Activated CD4-positive, alpha-beta memory T cell treated with anti-CD3 and anti-CD28 coated beads, Interleukin-2, amount 10 ng/mL, durations not matched to agents 7 days and 5 days (primary cell): Measurements from ENCODE around the gene CX3CR1. TPM values are rescaled to one million over a fixed set of nuclear protein-coding genes. Genes with fewer than 3 reads are reported as not detected.

Experiments
- CTCF ChIA-PET: fragments of 350-600 bp; sonication (Branson Sonifier 250); formaldehyde crosslinking; loops from one replicate; lab custom pipeline; 2021; ENCODE audit warnings: antibody characterized with exemption, inconsistent platforms; lab: Charles Lee
- POLR2A ChIA-PET: fragments of 350-600 bp; sonication (Branson Sonifier 250); formaldehyde crosslinking; loops from one replicate; lab custom pipeline; 2021; ENCODE audit warnings: antibody characterized with exemption; lab: Charles Lee
- DNase-seq: peaks from one replicate; pipeline ENCODE4 v3.0.0-alpha.2; 2020
- H3K27ac Mint-ChIP-seq: one replicate; pipeline ENCODE4 v1.8.0; 2021; ENCODE audit warnings: mild to moderate bottlenecking, mixed read lengths
- H3K27me3 Mint-ChIP-seq: one replicate; pipeline ENCODE4 v1.8.0; 2021; ENCODE audit warnings: mixed read lengths
- H3K36me3 Mint-ChIP-seq: one replicate; pipeline ENCODE4 v1.8.0; 2021; ENCODE audit warnings: low read depth, mixed read lengths
- H3K4me1 Mint-ChIP-seq: one replicate; pipeline ENCODE4 v1.8.0; 2021; ENCODE audit warnings: mixed read lengths
- H3K4me3 Mint-ChIP-seq: one replicate; pipeline ENCODE4 v1.8.0; 2021; ENCODE audit warnings: mild to moderate bottlenecking, mixed read lengths
- H3K9me3 Mint-ChIP-seq: one replicate; pipeline ENCODE4 v1.8.0; 2021; ENCODE audit warnings: mixed read lengths
- total RNA-seq, 2 experiments: library from RNA; stranded (reverse); gene quantifications; one replicate each; pipeline ENCODE4 v1.2.3, GENCODE V29; 2021

The CX3CR1 gene
- total RNA-seq, 2 experiments from 2014 or later, result 5.5 to 6.2 TPM

DNA sequence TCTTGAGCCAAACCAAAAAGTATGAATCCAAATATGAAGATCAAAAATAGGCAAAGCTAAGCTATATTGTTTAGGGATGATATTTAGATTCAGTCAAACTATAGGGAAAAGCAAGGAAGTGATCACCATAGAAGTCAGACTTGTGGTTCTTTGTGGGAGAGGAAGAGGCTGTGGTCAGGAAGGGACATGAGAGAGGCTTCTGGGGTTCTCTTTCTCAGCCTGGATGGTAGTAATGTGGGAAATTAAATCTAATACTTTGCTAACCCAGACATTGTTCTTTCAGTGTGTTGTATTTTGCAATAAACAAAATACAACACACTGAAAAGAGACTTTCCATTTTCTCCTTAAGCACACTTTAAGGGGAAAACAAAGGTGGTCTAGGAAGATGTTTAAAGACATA lies 3.1 kb downstream of the CX3CR1 start:
- POLR2A ChIA-PET, result interaction anchor here (1.0 to 4.9 kb wide), 2 partner anchors 8 to 85 kb away, joined by 4 to 27 read pairs; no protein-coding TSS in a partner anchor
- peaks cover 11% of the 10 kb centered on the region for H3K27me3 Mint-ChIP-seq
- H3K27ac Mint-ChIP-seq, result no peak overlapping the region
- CTCF ChIA-PET, result interaction anchor here (3.7 to 16.9 kb wide), 2 partner anchors 13 to 86 kb away, joined by 25 to 230 read pairs; no protein-coding TSS in a partner anchor
- H3K9me3 Mint-ChIP-seq, result no peaks in the 10 kb centered on the region
- peaks cover 8% of the 10 kb centered on the region for H3K36me3 Mint-ChIP-seq
- DNase-seq, result no peak
- H3K4me3 Mint-ChIP-seq, result no peak overlapping the region
- peaks cover 69% of the 10 kb centered on the region for H3K4me1 Mint-ChIP-seq

DNA sequence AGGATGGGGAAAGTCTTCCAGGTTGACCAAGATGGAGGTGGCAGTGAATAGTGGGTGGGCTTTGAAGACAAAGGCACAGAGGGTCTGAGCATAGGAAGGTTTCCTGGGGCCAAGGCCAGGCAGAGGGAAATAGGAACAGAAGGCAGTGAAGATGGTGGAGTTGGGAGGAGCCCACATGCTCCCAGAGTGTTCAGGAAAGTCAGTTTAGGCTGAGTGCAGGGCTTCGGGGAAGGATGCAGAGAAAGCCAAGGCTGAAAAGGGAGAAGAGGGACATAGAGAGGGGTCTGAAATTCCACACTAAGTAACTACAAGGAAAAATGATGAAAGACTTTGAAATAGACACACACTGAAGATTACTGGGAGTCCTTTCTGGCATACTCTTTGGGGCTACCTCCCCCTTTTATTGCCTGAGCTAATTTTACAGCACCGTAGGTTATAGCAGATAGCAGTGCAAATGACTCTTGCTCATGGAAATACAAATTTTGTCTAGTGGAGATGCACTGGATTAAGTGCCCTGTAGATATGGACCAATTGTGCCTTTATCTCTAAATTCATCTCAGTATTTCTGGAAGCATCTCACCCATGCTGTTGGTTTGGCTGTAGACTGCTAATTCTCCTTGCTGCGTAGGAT lies 3.8 kb downstream of the CX3CR1 start:
- no peaks in the 10 kb centered on the region for H3K9me3 Mint-ChIP-seq
- ChIA-PET CTCF (interaction anchor here (3.7 to 16.9 kb wide), 2 partner anchors 14 to 86 kb away, joined by 25 to 230 read pairs; no protein-coding TSS in a partner anchor), POLR2A (interaction anchor here (1.0 to 4.9 kb wide), 2 partner anchors 7 to 84 kb away, joined by 4 to 27 read pairs; no protein-coding TSS in a partner anchor)
- H3K4me1 Mint-ChIP-seq, result peaks cover 62% of the 10 kb centered on the region
- H3K27ac Mint-ChIP-seq, result no peak overlapping the region
- H3K4me3 Mint-ChIP-seq, result no peak overlapping the region
- peaks cover 11% of the 10 kb centered on the region for H3K27me3 Mint-ChIP-seq
- DNase-seq, result no peak
- peaks cover 8% of the 10 kb centered on the region for H3K36me3 Mint-ChIP-seq

DNA sequence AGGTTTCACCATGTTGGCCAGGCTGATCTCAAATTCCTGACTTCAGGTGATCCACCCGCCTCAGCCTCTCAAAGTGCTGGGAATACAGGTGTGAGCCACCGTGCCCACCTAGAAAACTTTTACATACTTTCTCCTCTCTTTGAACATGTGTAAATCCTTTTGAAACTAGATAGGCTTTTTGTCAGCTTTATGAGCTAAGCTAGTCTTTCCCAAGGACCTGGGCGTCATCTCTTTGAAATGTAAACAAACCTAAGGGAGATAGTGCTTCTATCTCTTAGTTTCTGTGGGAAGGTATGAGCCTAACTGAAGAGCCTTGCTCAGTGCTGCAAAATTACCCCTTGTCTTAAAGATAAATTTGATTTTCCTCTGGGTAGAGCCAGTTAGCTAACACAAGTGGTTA lies 4.8 kb downstream of the CX3CR1 start:
- peaks cover 8% of the 10 kb centered on the region for H3K36me3 Mint-ChIP-seq
- CTCF ChIA-PET, result interaction anchor here (16.9 kb wide), 1 partner anchor 15 kb away, joined by 230 read pairs; no protein-coding TSS in a partner anchor
- POLR2A ChIA-PET, result no interaction called here
- peaks cover 11% of the 10 kb centered on the region for H3K27me3 Mint-ChIP-seq
- no peak overlapping the region for H3K27ac Mint-ChIP-seq
- no peaks in the 10 kb centered on the region for H3K9me3 Mint-ChIP-seq
- H3K4me3 Mint-ChIP-seq, result no peak overlapping the region
- DNase-seq, result no peak
- H3K4me1 Mint-ChIP-seq, result peaks cover 53% of the 10 kb centered on the region

DNA sequence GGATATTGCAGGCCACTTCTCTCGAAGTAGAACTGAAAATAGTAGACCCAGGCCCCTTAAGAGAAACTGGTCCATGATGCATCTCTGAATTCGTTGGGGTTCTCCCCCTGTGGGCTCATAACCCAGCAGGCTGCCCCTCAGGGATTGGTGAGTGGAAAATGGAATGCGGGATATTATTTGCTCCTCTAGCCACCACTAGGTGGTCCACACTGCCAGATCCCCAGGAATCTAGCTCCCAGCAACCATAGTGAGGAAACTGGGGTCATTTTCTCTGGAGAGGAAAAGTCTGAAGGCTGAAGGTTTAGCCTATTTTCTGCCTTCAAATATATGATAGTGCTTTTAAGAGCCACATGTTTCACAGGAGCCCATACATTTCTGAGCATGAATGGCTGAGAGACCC lies 6.7 kb downstream of the CX3CR1 start:
- H3K4me1 Mint-ChIP-seq, result peaks cover 47% of the 10 kb centered on the region
- no peak overlapping the region for H3K4me3 Mint-ChIP-seq
- H3K27me3 Mint-ChIP-seq, result peaks cover 11% of the 10 kb centered on the region
- H3K27ac Mint-ChIP-seq, result no peak overlapping the region
- CTCF ChIA-PET, result interaction anchor here (16.9 kb wide), 1 partner anchor 17 kb away, joined by 230 read pairs; no protein-coding TSS in a partner anchor
- H3K36me3 Mint-ChIP-seq, result peaks cover 8% of the 10 kb centered on the region
- no peaks in the 10 kb centered on the region for H3K9me3 Mint-ChIP-seq
- POLR2A ChIA-PET, result no interaction called here
- no peak for DNase-seq

DNA sequence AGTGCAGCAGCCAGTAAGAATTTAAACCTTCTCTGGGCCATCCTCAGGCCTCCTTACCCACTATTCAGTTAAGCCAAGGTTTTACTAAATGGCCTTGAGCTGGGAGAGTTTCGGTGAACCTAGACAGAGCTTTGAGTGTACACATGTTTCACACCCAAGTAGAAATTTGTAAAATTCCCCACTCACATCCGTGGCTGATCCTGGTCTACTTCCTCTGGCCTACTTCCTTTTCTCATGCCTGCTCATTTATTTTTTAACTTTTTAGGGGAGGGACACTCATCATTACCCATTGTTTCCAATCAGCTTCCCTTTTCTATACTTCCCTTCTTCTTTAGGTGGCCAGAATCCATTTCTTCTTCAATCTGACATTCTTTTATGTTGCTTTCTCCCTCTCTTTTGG lies 7.6 kb downstream of the CX3CR1 start:
- POLR2A ChIA-PET, result interaction anchor here (1.2 to 1.3 kb wide), 2 partner anchors 51 to 56 kb away, joined by 3 read pairs; no protein-coding TSS in a partner anchor
- no peaks in the 10 kb centered on the region for H3K9me3 Mint-ChIP-seq

DNA sequence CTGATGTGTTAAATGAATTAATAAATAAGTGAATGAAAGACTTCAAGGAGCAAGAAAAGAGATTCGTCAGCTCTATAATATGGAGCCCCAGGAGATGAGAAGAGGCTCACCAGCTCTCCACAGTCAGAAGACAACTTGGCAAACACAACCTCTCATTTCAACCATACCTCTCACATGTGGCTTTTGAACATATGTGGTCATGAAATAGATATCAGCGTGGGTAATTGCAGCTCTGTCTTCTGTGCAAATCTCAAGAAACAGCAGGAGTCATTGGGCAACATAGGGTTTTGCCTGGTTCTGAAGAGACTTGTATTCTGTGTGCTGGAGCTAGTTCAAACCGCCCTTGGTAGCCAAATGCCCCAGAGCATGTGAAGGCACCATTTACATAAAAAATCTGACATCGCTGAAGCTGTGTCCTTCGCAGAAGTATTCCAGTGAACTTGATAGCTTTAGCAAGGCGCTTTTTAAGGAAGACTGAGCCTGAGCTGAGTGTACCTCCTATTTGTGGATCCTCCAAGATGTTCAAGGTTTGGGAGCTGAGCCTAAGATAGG lies 8.4 kb downstream of the CX3CR1 start:
- POLR2A ChIA-PET, result interaction anchor here (1.2 to 1.3 kb wide), 2 partner anchors 50 to 56 kb away, joined by 3 read pairs; no protein-coding TSS in a partner anchor

More for the DNA sequence above, 7.6 kb downstream of the CX3CR1 start:
- Mint-ChIP-seq H3K36me3 (peaks cover 8% of the 10 kb centered on the region), H3K4me1 (peaks cover 47% of the 10 kb centered on the region), H3K27me3 (peaks cover 11% of the 10 kb centered on the region), H3K4me3 (no peak overlapping the region), H3K27ac (no peak overlapping the region)
- CTCF ChIA-PET, result interaction anchor here (1.1 to 16.9 kb wide), 3 partner anchors 8 to 59 kb away, joined by 3 to 230 read pairs (median 5); partner anchors contain the start of gene CX3CR1
- no peak for DNase-seq

DNA sequence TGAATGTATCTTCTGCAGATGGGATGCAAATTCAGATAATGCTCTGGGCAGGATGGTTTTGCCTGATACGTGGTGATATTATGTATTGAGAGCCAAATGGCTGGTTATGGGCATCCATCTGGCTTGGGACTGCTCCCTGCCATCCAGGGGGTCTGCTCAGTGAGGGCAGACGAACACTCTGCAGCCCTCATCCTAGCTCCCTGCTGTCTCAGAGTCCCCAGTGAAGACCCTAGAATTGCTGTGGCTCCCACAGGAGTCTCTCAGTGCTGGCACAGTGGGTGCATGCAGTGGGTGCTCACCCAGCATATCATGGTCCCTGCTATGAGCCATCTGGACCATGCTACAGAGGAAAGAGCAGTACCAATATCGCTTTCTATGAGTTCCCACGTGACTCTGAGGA lies 10.3 kb downstream of the CX3CR1 start:
- peaks cover 43% of the 10 kb centered on the region for H3K4me1 Mint-ChIP-seq
- ChIA-PET POLR2A (interaction anchor here (1.5 to 3.8 kb wide), 2 partner anchors 9 to 19 kb away, joined by 6 to 27 read pairs; partner anchors contain the start of gene CX3CR1), CTCF (interaction anchor here (1.0 to 16.9 kb wide), 6 partner anchors 12 to 143 kb away, joined by 3 to 230 read pairs (median 6); no protein-coding TSS in a partner anchor)
- DNase-seq, result no peak
- peaks cover 9% of the 10 kb centered on the region for H3K9me3 Mint-ChIP-seq
- H3K27ac Mint-ChIP-seq, result no peak overlapping the region
- H3K36me3 Mint-ChIP-seq, result peaks cover 15% of the 10 kb centered on the region
- H3K4me3 Mint-ChIP-seq, result no peak overlapping the region
- H3K27me3 Mint-ChIP-seq, result peaks cover 2% of the 10 kb centered on the region

More for the DNA sequence above, 8.4 kb downstream of the CX3CR1 start:
- no peak overlapping the region for H3K4me3 Mint-ChIP-seq
- CTCF ChIA-PET, result interaction anchor here (0.9 to 16.9 kb wide), 4 partner anchors 9 to 81 kb away, joined by 3 to 230 read pairs (median 4); partner anchors contain the start of gene CX3CR1
- H3K9me3 Mint-ChIP-seq, result no peaks in the 10 kb centered on the region
- peaks cover 8% of the 10 kb centered on the region for H3K36me3 Mint-ChIP-seq
- DNase-seq, result no peak
- H3K27me3 Mint-ChIP-seq, result peaks cover 11% of the 10 kb centered on the region
- peaks cover 45% of the 10 kb centered on the region for H3K4me1 Mint-ChIP-seq
- no peak overlapping the region for H3K27ac Mint-ChIP-seq

DNA sequence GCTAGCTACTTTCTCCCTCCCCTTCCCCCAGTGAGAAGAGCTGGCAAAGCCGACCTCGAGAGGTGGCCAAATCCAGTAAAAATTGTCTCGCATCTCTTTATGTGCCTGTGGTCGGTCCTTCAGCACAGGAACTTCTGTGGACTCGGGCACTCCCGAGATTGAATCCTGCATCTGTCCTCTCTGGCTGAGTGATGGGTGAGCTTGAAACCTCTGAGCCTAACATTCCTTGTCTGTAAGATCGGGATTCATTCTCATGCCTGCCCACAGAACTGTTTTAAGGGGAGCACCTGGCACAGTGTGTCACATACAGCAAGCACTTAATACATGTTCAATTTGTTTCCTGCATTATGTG lies 11.3 kb downstream of the CX3CR1 start:
- Mint-ChIP-seq H3K27ac (peak overlapping the region; percentile 95), H3K9me3 (peaks cover 9% of the 10 kb centered on the region), H3K4me1 (peaks cover 43% of the 10 kb centered on the region), H3K4me3 (no peak overlapping the region), H3K36me3 (peaks cover 18% of the 10 kb centered on the region), H3K27me3 (peaks cover 6% of the 10 kb centered on the region)
- no peak for DNase-seq
- CTCF ChIA-PET, result interaction anchor here (1.2 to 16.9 kb wide), 6 partner anchors 10 to 109 kb away, joined by 3 to 230 read pairs (median 6); no protein-coding TSS in a partner anchor
- POLR2A ChIA-PET, result interaction anchor here (1.1 to 3.8 kb wide), 6 partner anchors 10 to 160 kb away, joined by 4 to 27 read pairs (median 6); partner anchors contain the start of gene CX3CR1

DNA sequence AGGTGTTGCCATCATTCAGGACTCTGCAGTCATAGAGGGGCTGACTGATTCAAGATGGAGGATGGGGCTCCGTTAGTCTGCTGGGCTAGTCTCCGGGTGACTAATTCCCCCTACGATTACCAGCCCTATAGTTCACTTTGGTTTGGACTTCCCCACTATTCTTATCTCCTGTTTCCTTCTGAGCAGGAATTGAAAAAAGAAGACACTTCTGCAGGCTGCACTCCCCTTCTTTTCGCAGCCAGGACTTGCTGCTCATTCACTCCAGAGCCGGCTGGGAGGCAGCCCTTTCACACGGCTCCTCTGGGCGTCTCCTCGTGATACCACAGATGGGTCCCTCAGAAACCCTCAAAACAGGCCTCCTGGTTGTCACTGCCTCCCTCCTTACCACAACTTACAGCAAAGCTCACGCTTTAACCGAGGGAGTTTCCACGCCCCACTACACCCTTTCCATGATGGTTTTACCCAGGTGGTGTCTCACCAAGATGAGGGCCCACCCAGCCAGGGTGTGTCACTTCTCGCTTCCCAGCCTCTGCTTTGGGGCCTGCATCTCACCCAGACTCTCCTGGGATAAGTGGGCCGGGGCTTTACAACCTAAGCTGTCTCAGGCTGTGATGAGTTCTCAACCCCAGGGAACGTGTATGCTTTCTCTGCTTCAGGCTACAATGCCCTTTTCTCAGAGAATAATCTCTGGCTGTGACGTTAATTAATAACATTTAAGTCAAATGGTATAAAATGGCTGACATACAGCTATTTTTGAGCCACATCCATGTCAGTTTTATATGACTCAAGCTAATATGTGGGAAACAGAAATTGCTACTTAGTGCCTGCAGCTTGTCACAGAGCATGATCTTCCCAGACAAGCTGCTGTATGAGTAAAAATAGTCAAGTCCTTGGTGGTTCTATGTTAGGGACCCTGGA lies 11.9 kb downstream of the CX3CR1 start:
- CTCF ChIA-PET, result interaction anchor here (1.2 to 16.9 kb wide), 6 partner anchors 11 to 110 kb away, joined by 3 to 230 read pairs (median 6); no protein-coding TSS in a partner anchor
- H3K4me3 Mint-ChIP-seq, result peak overlapping the region; percentile 38
- H3K9me3 Mint-ChIP-seq, result peaks cover 9% of the 10 kb centered on the region
- DNase-seq, result peak; percentile 83
- POLR2A ChIA-PET, result interaction anchor here (1.1 to 3.8 kb wide), 7 partner anchors 11 to 160 kb away, joined by 4 to 27 read pairs (median 5); partner anchors contain the start of gene CX3CR1
- H3K36me3 Mint-ChIP-seq, result peaks cover 18% of the 10 kb centered on the region
- peaks cover 47% of the 10 kb centered on the region for H3K4me1 Mint-ChIP-seq
- peaks cover 11% of the 10 kb centered on the region for H3K27me3 Mint-ChIP-seq
- H3K27ac Mint-ChIP-seq, result peak overlapping the region; percentile 95

DNA sequence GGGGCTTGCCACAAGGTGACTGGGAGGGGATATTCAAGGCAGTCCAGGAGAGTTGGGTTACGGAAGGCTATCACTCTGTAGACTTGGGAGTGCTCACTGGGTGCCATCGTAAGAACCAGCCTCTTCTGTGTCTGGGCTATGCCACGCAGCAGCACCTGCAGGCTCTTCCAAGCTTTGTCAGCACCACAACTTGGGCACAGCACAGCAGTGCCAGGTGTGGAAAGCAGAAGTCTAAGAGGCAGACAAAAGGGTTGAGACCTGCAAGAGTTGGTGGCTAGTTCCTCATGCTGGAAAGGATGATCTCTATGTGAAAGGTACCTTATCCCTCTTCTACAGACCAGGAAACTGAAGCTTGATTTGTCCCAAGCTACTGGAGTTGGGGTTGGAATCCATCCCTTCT lies 15.8 kb downstream of the CX3CR1 start:
- peaks cover 24% of the 10 kb centered on the region for H3K27me3 Mint-ChIP-seq
- H3K36me3 Mint-ChIP-seq, result peaks cover 16% of the 10 kb centered on the region

DNA sequence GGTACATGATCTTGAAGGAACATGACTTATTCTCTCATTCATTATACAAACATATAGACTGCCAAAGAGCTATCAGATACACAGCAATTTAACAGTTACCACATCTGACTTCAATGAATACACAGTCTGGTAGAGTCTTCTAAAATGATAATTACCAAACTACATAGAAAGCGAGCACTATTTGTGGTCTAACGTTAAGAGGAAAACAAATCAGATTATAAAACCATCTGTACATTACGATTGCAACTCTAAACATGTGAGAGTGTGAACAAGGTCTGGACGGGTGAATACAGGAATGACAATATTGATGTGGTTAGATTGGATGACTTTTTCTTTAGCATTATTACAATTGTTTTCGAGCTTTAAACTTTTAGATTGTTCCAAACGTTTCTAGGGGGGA lies 16.3 kb downstream of the CX3CR1 start:
- H3K9me3 Mint-ChIP-seq, result peaks cover 9% of the 10 kb centered on the region
- CTCF ChIA-PET, result interaction anchor here (1.0 to 3.4 kb wide), 5 partner anchors 25 to 136 kb away, joined by 3 to 31 read pairs (median 5); no protein-coding TSS in a partner anchor
- POLR2A ChIA-PET, result interaction anchor here (1.3 to 1.9 kb wide), 3 partner anchors 30 to 211 kb away, joined by 3 to 6 read pairs (median 3); no protein-coding TSS in a partner anchor
- no peak overlapping the region for H3K27ac Mint-ChIP-seq
- H3K27me3 Mint-ChIP-seq, result peaks cover 28% of the 10 kb centered on the region
- DNase-seq, result no peak
- peaks cover 16% of the 10 kb centered on the region for H3K36me3 Mint-ChIP-seq
- peaks cover 66% of the 10 kb centered on the region for H3K4me1 Mint-ChIP-seq
- H3K4me3 Mint-ChIP-seq, result no peak overlapping the region

More for the DNA sequence above, 15.8 kb downstream of the CX3CR1 start:
- Mint-ChIP-seq H3K27ac (no peak overlapping the region), H3K4me3 (no peak overlapping the region), H3K4me1 (peaks cover 64% of the 10 kb centered on the region), H3K9me3 (peaks cover 9% of the 10 kb centered on the region)
- CTCF ChIA-PET, result interaction anchor here (1.0 to 3.4 kb wide), 4 partner anchors 24 to 137 kb away, joined by 3 to 31 read pairs (median 6); no protein-coding TSS in a partner anchor
- POLR2A ChIA-PET, result interaction anchor here (1.3 to 1.9 kb wide), 3 partner anchors 30 to 212 kb away, joined by 3 to 6 read pairs (median 3); no protein-coding TSS in a partner anchor
- DNase-seq, result no peak
